Measurements from ENCODE around the gene CFAP47.

DNA sequence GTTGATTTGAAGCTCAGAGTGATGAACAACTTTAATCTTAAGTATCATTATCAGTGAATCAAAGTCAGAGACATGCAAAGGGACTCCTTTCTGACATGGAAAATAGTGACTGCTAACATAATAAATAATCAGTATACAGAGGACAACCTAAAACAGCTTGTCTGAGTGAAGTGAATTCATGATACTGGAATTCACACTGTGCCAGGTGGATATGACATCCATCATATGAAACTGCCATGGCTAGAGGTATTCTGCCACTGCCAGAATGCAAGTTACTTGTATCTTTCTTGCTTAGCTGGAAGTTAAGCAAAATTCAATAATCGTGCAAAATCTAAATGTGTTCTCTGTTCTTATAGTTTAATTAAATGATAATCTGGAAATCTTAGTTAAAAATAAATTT is 429.0 kb downstream of the CFAP47 start:
- TF ChIP-seq, protein P1, sequence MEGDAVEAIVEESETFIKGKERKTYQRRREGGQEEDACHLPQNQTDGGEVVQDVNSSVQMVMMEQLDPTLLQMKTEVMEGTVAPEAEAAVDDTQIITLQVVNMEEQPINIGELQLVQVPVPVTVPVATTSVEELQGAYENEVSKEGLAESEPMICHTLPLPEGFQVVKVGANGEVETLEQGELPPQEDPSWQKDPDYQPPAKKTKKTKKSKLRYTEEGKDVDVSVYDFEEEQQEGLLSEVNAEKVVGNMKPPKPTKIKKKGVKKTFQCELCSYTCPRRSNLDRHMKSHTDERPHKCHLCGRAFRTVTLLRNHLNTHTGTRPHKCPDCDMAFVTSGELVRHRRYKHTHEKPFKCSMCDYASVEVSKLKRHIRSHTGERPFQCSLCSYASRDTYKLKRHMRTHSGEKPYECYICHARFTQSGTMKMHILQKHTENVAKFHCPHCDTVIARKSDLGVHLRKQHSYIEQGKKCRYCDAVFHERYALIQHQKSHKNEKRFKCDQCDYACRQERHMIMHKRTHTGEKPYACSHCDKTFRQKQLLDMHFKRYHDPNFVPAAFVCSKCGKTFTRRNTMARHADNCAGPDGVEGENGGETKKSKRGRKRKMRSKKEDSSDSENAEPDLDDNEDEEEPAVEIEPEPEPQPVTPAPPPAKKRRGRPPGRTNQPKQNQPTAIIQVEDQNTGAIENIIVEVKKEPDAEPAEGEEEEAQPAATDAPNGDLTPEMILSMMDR (IDR thresholded peaks at IDR 0.05), result no peak
- TF ChIP-seq POLR2AphosphoS5 (IDR thresholded peaks at IDR 0.05), result no peak
- no peak for TF ChIP-seq POLR2A (IDR thresholded peaks at IDR 0.05)

All from breast epithelium (tissue), 3 donors.